GM18861 (cell line): Measurements from ENCODE around the gene ABL1.
"Not testable (repeated sequence)": the region's sequence is repeated elsewhere in the genome, so short reads cannot be mapped to it uniquely, and the experiment has no call there.

Experiments
- ATAC-seq: cut with Tn5 transposase; IDR thresholded peaks from one replicate; pipeline ENCODE4 v1.9.1; 2021; ENCODE audit not compliant: unreplicated experiment

ABL1 gene

GRCh38 chr9:130847306-130848217, 12.5 kb downstream of the ABL1 start:
- ATAC-seq = no peak

- not testable (repeated sequence) for ATAC-seq
These were observed 13.5 kb downstream of the ABL1 start for GRCh38 chr9:130848514-130848913.

GRCh38 chr9:130849356-130849755, 14.3 kb downstream of the ABL1 start:
- no peak for ATAC-seq

GRCh38 chr9:130852801-130853200, 17.7 kb downstream of the ABL1 start:
- no peak for ATAC-seq

GRCh38 chr9:130854092-130854491, 19.0 kb downstream of the ABL1 start:
- ATAC-seq = no peak

GRCh38 chr9:130854835-130855234, 19.8 kb downstream of the ABL1 start:
- no peak for ATAC-seq

- no peak for ATAC-seq
These were observed 21.4 kb downstream of the ABL1 start for GRCh38 chr9:130856474-130856873.

- ATAC-seq = no peak
These were observed 23.0 kb downstream of the ABL1 start for GRCh38 chr9:130857864-130858738.

GRCh38 chr9:130858739-130859705, 24.0 kb downstream of the ABL1 start:
- no peak for ATAC-seq

- no peak for ATAC-seq
These were observed 25.6 kb downstream of the ABL1 start for GRCh38 chr9:130860458-130861316.

- no peak for ATAC-seq
These were observed 26.5 kb downstream of the ABL1 start for GRCh38 chr9:130861372-130862180.

GRCh38 chr9:130862217-130862616, 27.2 kb downstream of the ABL1 start:
- no peak for ATAC-seq

- ATAC-seq = no peak
These were observed 27.7 kb downstream of the ABL1 start for GRCh38 chr9:130862747-130863146.

- ATAC-seq = no peak
These were observed 29.5 kb downstream of the ABL1 start for GRCh38 chr9:130864541-130864940.

- no peak for ATAC-seq
These were observed 30.9 kb downstream of the ABL1 start for GRCh38 chr9:130865921-130866320.

- ATAC-seq = no peak
These were observed 31.5 kb downstream of the ABL1 start for GRCh38 chr9:130866474-130866965.

- ATAC-seq = no peak
These were observed 32.5 kb downstream of the ABL1 start for GRCh38 chr9:130867556-130867955.

- ATAC-seq = no peak
These were observed 33.2 kb downstream of the ABL1 start for GRCh38 chr9:130868230-130868629.

GRCh38 chr9:130869250-130869649, 34.2 kb downstream of the ABL1 start:
- no peak for ATAC-seq
